Activated CD8-positive, alpha-beta memory T cell treated with anti-CD3 and anti-CD28 coated beads for 4 hours (primary cell): Measurements from ENCODE around the gene GPR137.
"Not testable (repeated sequence)": the region's sequence is repeated elsewhere in the genome, so short reads cannot be mapped to it uniquely, and the experiment has no call there.

Experiments
- DNase-seq, 2 donors: peaks; one replicate each; pipeline ENCODE4 v3.0.0-alpha.2; 2020; ENCODE audit warnings: low read depth in 2 of 2

GPR137 gene

GRCh38 chr11:64284962-64285884, at the start of gene GPR137:
Gene GPR137 (plus strand): TSS chr11:64285848. CDS start chr11:64286525, 677 bp downstream.
- DNase-seq: peak; percentile 80 to 81

- no peak for DNase-seq
Observed at GRCh38 chr11:64237484-64237951, 48.1 kb upstream of the GPR137 start.

- no peak for DNase-seq
Observed at GRCh38 chr11:64238076-64238475, 47.6 kb upstream of the GPR137 start.

GRCh38 chr11:64238999-64239398, 46.6 kb upstream of the GPR137 start:
- no peak for DNase-seq

GRCh38 chr11:64239662-64240434, 45.8 kb upstream of the GPR137 start:
- DNase-seq: no peak

GRCh38 chr11:64240435-64241240, 45.0 kb upstream of the GPR137 start, which contains the start of gene FKBP2:
Gene FKBP2 (plus strand): TSS chr11:64241095. CDS start chr11:64242388, 1,293 bp downstream.
- peak; percentile 95 to 96 for DNase-seq

- peak in 1 of 2 donors; percentile 99 for DNase-seq
Observed at GRCh38 chr11:64241241-64241490, 44.5 kb upstream of the GPR137 start.

GRCh38 chr11:64241491-64242374, 43.9 kb upstream of the GPR137 start:
- peak in 1 of 2 donors; percentile 100 for DNase-seq

- no peak for DNase-seq
Observed at GRCh38 chr11:64243236-64243854, 42.3 kb upstream of the GPR137 start.

- no peak for DNase-seq
Observed at GRCh38 chr11:64244107-64244506, 41.5 kb upstream of the GPR137 start.

- DNase-seq: no peak
Observed at GRCh38 chr11:64244966-64245365, 40.7 kb upstream of the GPR137 start.

GRCh38 chr11:64245401-64245796, 40.2 kb upstream of the GPR137 start:
- no peak for DNase-seq

- DNase-seq: peak; percentile 72 to 74
Observed at GRCh38 chr11:64245797-64246620, 39.6 kb upstream of the GPR137 start.

- not testable (repeated sequence) for DNase-seq
Observed at GRCh38 chr11:64246621-64246870, 39.1 kb upstream of the GPR137 start.

GRCh38 chr11:64246871-64247728, 38.5 kb upstream of the GPR137 start, which contains the start of gene PPP1R14B:
Gene PPP1R14B (minus strand): TSS chr11:64246943. CDS start chr11:64246673, 270 bp downstream.
- peak; percentile 59 to 66 for DNase-seq

- no peak for DNase-seq
Observed at GRCh38 chr11:64247729-64248531, 37.7 kb upstream of the GPR137 start.

GRCh38 chr11:64248578-64248977, 37.1 kb upstream of the GPR137 start:
- no peak for DNase-seq

- DNase-seq: no peak
Observed at GRCh38 chr11:64249038-64249437, 36.6 kb upstream of the GPR137 start.
